Measurements from ENCODE around the gene FKBP4. TPM values are rescaled to one million over a fixed set of nuclear protein-coding genes. Genes with fewer than 3 reads are reported as not detected.

Gene FKBP4
- total RNA-seq, 1 experiment from 2014 or later, result 118 TPM

GRCh38 chr12:2750185-2750584 lies 44.6 kb upstream of the FKBP4 start:
- TF ChIP-seq, protein P1, sequence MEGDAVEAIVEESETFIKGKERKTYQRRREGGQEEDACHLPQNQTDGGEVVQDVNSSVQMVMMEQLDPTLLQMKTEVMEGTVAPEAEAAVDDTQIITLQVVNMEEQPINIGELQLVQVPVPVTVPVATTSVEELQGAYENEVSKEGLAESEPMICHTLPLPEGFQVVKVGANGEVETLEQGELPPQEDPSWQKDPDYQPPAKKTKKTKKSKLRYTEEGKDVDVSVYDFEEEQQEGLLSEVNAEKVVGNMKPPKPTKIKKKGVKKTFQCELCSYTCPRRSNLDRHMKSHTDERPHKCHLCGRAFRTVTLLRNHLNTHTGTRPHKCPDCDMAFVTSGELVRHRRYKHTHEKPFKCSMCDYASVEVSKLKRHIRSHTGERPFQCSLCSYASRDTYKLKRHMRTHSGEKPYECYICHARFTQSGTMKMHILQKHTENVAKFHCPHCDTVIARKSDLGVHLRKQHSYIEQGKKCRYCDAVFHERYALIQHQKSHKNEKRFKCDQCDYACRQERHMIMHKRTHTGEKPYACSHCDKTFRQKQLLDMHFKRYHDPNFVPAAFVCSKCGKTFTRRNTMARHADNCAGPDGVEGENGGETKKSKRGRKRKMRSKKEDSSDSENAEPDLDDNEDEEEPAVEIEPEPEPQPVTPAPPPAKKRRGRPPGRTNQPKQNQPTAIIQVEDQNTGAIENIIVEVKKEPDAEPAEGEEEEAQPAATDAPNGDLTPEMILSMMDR (IDR thresholded peaks at IDR 0.05; ENCODE audit: insufficient read depth in 1 of 2, low read depth in 1 of 2, low read length in 1 of 2, severe bottlenecking in 1 of 2, unreplicated experiment in 1 of 2), result no peak
- Mint-ChIP-seq H3K27ac (ENCODE audit: unreplicated experiment) (no peak overlapping the region), H3K4me1 (ENCODE audit: low read depth, unreplicated experiment) (peaks cover 5% of the 10 kb centered on the region), H3K36me3 (ENCODE audit: insufficient read depth, unreplicated experiment) (no peaks in the 10 kb centered on the region), H3K27me3 (ENCODE audit: insufficient read depth, unreplicated experiment) (peaks cover 49% of the 10 kb centered on the region), H3K9me3 (ENCODE audit: unreplicated experiment) (no peaks in the 10 kb centered on the region), H3K4me3 (ENCODE audit: unreplicated experiment) (no peak overlapping the region)
- Histone ChIP-seq H3K27me3 (replicated peaks; ENCODE audit: control insufficient read depth, insufficient read depth, low read length) (no peaks in the 10 kb centered on the region), H3K36me3 (ENCODE audit: control insufficient read depth, insufficient read depth, low read length) (no peaks in the 10 kb centered on the region), H3K9me3 (peaks cover 6% of the 10 kb centered on the region), H3K4me1 (no peaks in the 10 kb centered on the region), H3K4me3 (ENCODE audit: low read depth, low read length) (no peak overlapping the region)
- no peak for DNase-seq
- BruUV-seq (replicated peaks), result no TSS peak
- ChIA-PET CTCF (interaction anchor here (0.6 to 0.7 kb wide), 2 partner anchors 10 to 35 kb away, joined by 3 read pairs; no protein-coding TSS in a partner anchor), POLR2A (no interaction called here)
- intact Hi-C loops (cut with micrococcal nuclease; ENCODE audit: unreplicated experiment), result no loop called here

DNA sequence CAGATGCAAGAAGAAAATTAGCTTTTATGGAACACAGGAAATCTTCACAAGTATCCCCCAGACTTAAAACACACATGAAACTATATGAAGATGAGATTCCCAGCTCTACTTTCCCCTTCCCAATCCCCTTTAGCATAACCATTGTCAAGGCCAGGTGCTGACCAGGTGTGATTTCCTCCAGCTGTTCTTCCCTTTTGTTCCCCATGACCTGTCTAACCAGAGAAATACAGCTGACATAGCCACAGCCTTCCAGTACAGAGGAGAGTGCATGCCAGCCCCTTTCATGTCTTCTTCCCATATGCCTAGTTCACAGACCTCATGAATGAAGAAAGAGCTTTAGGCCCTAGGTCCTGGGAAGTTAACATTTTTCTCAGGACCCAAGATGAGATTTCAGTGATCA lies 43.5 kb upstream of the FKBP4 start:
- intact Hi-C loops (cut with micrococcal nuclease; ENCODE audit: unreplicated experiment), result no loop called here
- no peaks in the 10 kb centered on the region for H3K9me3 Mint-ChIP-seq (ENCODE audit: unreplicated experiment)
- CTCF ChIA-PET, result interaction anchor here (1.0 kb wide), 1 partner anchor 33 kb away, joined by 3 read pairs; no protein-coding TSS in a partner anchor
- H3K27ac Mint-ChIP-seq (ENCODE audit: unreplicated experiment), result no peak overlapping the region
- H3K4me3 ChIP-seq (ENCODE audit: low read depth, low read length), result no peak overlapping the region
- no peak for DNase-seq
- H3K4me3 Mint-ChIP-seq (ENCODE audit: unreplicated experiment), result no peak overlapping the region
- H3K4me1 ChIP-seq, result no peaks in the 10 kb centered on the region
- H3K36me3 Mint-ChIP-seq (ENCODE audit: insufficient read depth, unreplicated experiment), result no peaks in the 10 kb centered on the region
- H3K36me3 ChIP-seq (ENCODE audit: control insufficient read depth, insufficient read depth, low read length), result no peaks in the 10 kb centered on the region
- BruUV-seq (replicated peaks), result no TSS peak
- peaks cover 5% of the 10 kb centered on the region for H3K4me1 Mint-ChIP-seq (ENCODE audit: low read depth, unreplicated experiment)
- peaks cover 42% of the 10 kb centered on the region for H3K27me3 Mint-ChIP-seq (ENCODE audit: insufficient read depth, unreplicated experiment)
- POLR2A ChIA-PET, result no interaction called here
- H3K9me3 ChIP-seq, result peaks cover 6% of the 10 kb centered on the region
- no peaks in the 10 kb centered on the region for H3K27me3 ChIP-seq (replicated peaks; ENCODE audit: control insufficient read depth, insufficient read depth, low read length)
- TF ChIP-seq, protein P1 (IDR thresholded peaks at IDR 0.05; ENCODE audit: insufficient read depth in 1 of 2, low read depth in 1 of 2, low read length in 1 of 2, severe bottlenecking in 1 of 2, unreplicated experiment in 1 of 2), result no peak

GRCh38 chr12:2751686-2752085 lies 43.1 kb upstream of the FKBP4 start:
- BruUV-seq (replicated peaks), result no TSS peak
- no peaks in the 10 kb centered on the region for H3K9me3 Mint-ChIP-seq (ENCODE audit: unreplicated experiment)
- Histone ChIP-seq H3K36me3 (ENCODE audit: control insufficient read depth, insufficient read depth, low read length) (no peaks in the 10 kb centered on the region), H3K4me3 (ENCODE audit: low read depth, low read length) (no peak overlapping the region), H3K9me3 (peaks cover 6% of the 10 kb centered on the region), H3K4me1 (no peaks in the 10 kb centered on the region), H3K27me3 (replicated peaks; ENCODE audit: control insufficient read depth, insufficient read depth, low read length) (no peaks in the 10 kb centered on the region)
- H3K27ac Mint-ChIP-seq (ENCODE audit: unreplicated experiment), result no peak overlapping the region
- peaks cover 43% of the 10 kb centered on the region for H3K27me3 Mint-ChIP-seq (ENCODE audit: insufficient read depth, unreplicated experiment)
- no peak for DNase-seq
- intact Hi-C loops (cut with micrococcal nuclease; ENCODE audit: unreplicated experiment), result no loop called here
- peaks cover 5% of the 10 kb centered on the region for H3K4me1 Mint-ChIP-seq (ENCODE audit: low read depth, unreplicated experiment)
- H3K36me3 Mint-ChIP-seq (ENCODE audit: insufficient read depth, unreplicated experiment), result no peaks in the 10 kb centered on the region
- H3K4me3 Mint-ChIP-seq (ENCODE audit: unreplicated experiment), result no peak overlapping the region
- ChIA-PET POLR2A (no interaction called here), CTCF (interaction anchor here (1.0 kb wide), 1 partner anchor 33 kb away, joined by 3 read pairs; no protein-coding TSS in a partner anchor)
- TF ChIP-seq, protein P1 (IDR thresholded peaks at IDR 0.05; ENCODE audit: insufficient read depth in 1 of 2, low read depth in 1 of 2, low read length in 1 of 2, severe bottlenecking in 1 of 2, unreplicated experiment in 1 of 2), result no peak
